GM18861 (cell line): ENCODE measurements around the gene GANAB.
"Not testable (repeated sequence)": the region's sequence is repeated elsewhere in the genome, so short reads cannot be mapped to it uniquely, and the experiment has no call there.

Experiments
- ATAC-seq: cut with Tn5 transposase; IDR thresholded peaks from one replicate; pipeline ENCODE4 v1.9.1; 2021; ENCODE audit not compliant: unreplicated experiment

GANAB gene

GRCh38 chr11:62645946-62646824 lies at the start of gene GANAB:
GANAB (minus strand) TSS chr11:62646613; CDS start chr11:62646599, 14 bp downstream.
- ATAC-seq = peak; percentile 81

- ATAC-seq = no peak
Measured at GRCh38 chr11:62694455-62695167, 48.2 kb upstream of the GANAB start.

GRCh38 chr11:62693624-62694023 lies 47.2 kb upstream of the GANAB start:
- ATAC-seq = not testable (repeated sequence)

GRCh38 chr11:62689421-62690183 lies 43.2 kb upstream of the GANAB start, which contains the start of gene LRRN4CL:
LRRN4CL (minus strand) TSS chr11:62689530; CDS start chr11:62688508, 1,022 bp downstream.
- no peak for ATAC-seq

GRCh38 chr11:62688491-62688890 lies 42.1 kb upstream of the GANAB start:
- no peak for ATAC-seq

GRCh38 chr11:62687508-62688396 lies 41.3 kb upstream of the GANAB start:
- no peak for ATAC-seq

- ATAC-seq = no peak
Measured at GRCh38 chr11:62682518-62682917, 36.1 kb upstream of the GANAB start.

GRCh38 chr11:62680825-62681240 lies 34.4 kb upstream of the GANAB start:
- peak; percentile 52 for ATAC-seq

- peak; percentile 49 for ATAC-seq
Measured at GRCh38 chr11:62678770-62679696, 32.6 kb upstream of the GANAB start, which contains the start of gene UBXN1. UBXN1 (minus strand) TSS chr11:62679073; CDS start chr11:62678923, 150 bp downstream.

GRCh38 chr11:62678433-62678769 lies 32.0 kb upstream of the GANAB start:
- no peak for ATAC-seq

- no peak for ATAC-seq
Measured at GRCh38 chr11:62677714-62678113, 31.3 kb upstream of the GANAB start.

GRCh38 chr11:62677156-62677555 lies 30.7 kb upstream of the GANAB start:
- no peak for ATAC-seq

- ATAC-seq = no peak
Measured at GRCh38 chr11:62676698-62677097, 30.3 kb upstream of the GANAB start.

- ATAC-seq = not testable (repeated sequence)
Measured at GRCh38 chr11:62675415-62675814, 29.0 kb upstream of the GANAB start.

GRCh38 chr11:62673196-62673525 lies 26.7 kb upstream of the GANAB start:
- no peak for ATAC-seq

GRCh38 chr11:62671608-62672389 lies 25.4 kb upstream of the GANAB start, which contains the start of the genes LBHD1 and UQCC3:
LBHD1 (minus strand) TSS chr11:62672267; CDS start chr11:62670031, 2,236 bp downstream.
UQCC3 (plus strand) TSS chr11:62671673; CDS start chr11:62671746, 73 bp downstream.
- peak; percentile 52 for ATAC-seq

- no peak for ATAC-seq
Measured at GRCh38 chr11:62671236-62671607, 24.8 kb upstream of the GANAB start.

- ATAC-seq = no peak
Measured at GRCh38 chr11:62669420-62670161, 23.2 kb upstream of the GANAB start.
